SHP77 (cell line): ENCODE data around the gene EIF2AK3.
A peak's percentile ranks its signal among the peaks of the same experiment; 100 is the strongest.
"Not testable (repeated sequence)": the region's sequence is repeated elsewhere in the genome, so short reads cannot be mapped to it uniquely, and the experiment has no call there.

ENCODE experiments used
- DNase-seq, 2 experiments: peaks; one replicate each; lab custom pipeline; 2025; lab: John Stamatoyannopoulos, UW

EIF2AK3 gene

GRCh38 chr2:88636026-88636425 is 8.8 kb upstream of the EIF2AK3 start:
- DNase-seq = no peak

GRCh38 chr2:88632569-88632968 is 5.3 kb upstream of the EIF2AK3 start:
- no peak for DNase-seq

DNA sequence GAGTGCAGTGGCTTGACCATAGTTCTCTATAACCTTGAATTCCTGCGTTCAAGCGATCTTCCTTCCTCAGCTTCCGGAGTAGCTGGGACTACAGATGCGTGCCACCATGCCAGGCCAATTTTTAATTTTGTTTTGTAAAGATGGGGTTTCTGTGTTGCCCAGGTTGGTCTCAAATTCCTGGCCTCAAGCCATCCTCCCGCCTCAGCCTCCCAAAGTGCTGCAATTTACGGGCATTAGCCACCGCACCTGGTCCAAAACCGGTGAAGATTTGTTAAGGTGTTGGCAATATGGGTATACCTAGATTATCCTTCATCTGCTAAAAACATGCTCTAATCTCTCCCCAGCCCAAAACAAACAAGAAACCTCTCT is 1.3 kb upstream of the EIF2AK3 start:
- no peak for DNase-seq

GRCh38 chr2:88627856-88628570 is 749 bp upstream of the EIF2AK3 start:
- DNase-seq = peak; percentile 63 to 68

DNA sequence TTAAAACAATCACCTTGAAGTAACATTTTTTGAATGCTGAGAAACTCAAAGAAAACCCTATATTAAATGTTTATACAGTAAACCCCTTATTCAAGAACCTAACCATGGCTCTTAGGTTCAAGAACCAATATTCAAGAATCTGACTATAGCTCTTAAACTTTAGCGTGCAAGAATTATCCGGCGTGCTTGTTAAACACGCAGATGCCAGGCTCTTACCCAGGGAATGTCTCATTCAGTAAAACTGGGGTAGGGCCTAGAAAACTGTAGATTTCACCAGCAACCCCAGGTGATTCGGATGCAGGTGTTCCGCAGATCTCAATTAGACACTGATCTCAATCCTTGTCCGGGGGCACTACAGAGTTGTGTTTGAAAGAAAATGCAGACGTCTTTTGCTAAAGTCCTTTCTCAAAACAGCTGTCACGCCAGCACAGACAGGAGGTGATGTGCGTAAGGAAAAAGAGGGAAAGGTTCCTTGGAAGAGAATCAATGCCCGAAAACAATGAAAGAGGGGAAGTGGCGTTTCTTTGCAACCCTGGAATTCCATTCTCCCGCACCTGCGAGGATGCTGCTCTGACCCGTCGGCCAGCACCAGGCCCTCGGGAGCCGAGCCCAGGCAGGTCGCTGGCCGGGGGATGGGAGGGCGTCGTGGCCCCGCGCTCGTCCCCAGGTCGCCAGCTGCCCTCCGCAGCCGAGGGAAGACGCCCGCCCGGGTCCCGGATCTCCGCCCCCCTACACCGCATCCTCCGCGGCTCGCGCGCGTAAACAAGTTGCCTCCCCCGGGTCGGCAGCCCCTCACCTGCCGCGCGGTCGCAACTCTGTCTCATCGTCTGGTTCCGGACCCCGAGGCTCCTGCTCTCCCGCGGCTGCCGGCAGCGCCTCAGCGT is 851 bp downstream of the EIF2AK3 start:
- DNase-seq = no peak

DNA sequence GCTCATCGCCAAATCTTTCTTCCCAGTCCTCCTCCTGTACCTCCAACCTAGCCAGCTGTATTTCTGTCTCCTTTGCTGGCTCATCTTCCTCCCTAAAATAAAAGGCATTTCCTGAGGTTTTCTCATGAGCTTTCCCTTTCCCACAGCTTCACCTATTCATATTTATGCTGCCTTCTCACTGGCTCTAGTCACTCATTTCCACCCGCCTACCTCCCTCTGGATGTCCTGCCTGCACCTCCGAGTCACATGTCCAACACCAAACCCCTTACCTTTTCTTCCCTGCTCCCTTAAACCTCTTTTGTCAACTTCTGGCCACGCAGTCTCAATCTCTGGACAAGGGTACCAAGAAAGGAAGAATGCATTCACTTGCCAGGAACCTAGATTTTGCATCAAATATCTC is 2.8 kb downstream of the EIF2AK3 start:
- no peak for DNase-seq

DNA sequence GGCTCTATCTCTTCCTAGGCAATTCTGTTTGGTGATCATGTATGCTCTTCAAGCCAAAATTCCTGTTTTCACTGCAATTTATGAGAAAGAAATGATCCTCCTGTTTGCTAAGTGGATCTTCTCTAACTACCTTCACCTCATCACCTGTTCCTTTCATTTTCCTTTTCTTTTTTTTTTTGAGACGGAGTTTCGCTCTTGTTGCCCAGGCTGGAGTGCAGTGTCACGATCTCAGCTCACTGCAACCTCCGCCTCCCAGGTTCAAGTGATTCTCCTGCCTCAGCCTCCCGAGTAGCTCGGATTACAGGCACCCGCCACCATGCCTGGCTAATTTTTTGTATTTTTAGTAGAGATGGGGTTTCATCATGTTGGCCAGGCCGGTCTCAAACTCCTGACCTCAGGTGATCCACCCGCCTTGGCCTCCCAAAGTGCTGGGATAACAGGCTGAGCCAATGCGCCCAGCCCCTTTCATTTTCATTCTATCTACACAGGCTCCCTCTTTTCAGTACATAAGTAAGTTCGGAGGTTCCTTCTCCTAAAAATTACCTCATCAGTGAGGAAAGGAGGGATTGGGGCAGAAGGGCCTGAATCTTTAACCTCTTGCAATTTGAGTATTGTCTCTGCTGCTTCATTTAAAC is 3.3 kb downstream of the EIF2AK3 start:
- not testable (repeated sequence) for DNase-seq

DNA sequence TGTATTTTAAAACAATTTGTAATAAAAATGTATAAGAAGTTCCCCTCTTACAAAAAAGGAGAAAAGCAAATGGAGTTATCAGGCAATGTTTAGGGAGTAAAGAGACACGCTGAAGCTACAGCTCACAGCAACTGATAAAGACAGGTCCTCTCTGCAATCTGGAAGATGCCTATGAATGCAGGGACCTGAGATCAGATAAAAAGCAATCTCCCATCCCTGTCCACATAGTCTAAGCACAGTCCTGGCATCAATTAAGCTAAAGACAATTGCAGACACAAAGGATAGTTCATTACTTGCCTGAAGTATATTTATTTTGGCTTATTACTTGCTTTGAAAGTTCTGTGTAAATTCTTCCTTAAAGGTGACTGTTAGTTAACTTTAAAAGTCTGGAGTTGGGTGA is 5.0 kb downstream of the EIF2AK3 start:
- no peak for DNase-seq

- no peak for DNase-seq
Observed at GRCh38 chr2:88621432-88621831, 5.8 kb downstream of the EIF2AK3 start.

GRCh38 chr2:88620015-88620414 is 7.2 kb downstream of the EIF2AK3 start:
- DNase-seq = no peak

DNA sequence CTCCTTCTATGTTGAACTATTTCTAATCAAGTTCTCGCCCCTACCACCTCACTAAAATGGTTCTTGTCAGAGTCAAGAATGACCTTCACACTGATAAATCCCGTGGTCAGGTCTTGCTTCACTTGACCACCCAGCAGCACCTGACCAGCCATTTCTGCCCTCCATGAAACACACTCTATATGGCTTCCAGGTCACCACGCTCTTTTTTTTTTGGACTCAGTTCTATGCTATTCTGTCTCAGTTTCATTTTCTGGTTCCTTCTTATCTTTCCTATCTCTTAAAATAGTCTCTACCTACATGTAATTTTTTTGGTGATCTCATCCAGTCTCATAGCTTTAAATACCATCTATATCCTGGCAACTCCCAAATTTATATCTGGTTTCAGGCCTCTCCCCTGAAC is 11.4 kb downstream of the EIF2AK3 start:
- no peak for DNase-seq

DNA sequence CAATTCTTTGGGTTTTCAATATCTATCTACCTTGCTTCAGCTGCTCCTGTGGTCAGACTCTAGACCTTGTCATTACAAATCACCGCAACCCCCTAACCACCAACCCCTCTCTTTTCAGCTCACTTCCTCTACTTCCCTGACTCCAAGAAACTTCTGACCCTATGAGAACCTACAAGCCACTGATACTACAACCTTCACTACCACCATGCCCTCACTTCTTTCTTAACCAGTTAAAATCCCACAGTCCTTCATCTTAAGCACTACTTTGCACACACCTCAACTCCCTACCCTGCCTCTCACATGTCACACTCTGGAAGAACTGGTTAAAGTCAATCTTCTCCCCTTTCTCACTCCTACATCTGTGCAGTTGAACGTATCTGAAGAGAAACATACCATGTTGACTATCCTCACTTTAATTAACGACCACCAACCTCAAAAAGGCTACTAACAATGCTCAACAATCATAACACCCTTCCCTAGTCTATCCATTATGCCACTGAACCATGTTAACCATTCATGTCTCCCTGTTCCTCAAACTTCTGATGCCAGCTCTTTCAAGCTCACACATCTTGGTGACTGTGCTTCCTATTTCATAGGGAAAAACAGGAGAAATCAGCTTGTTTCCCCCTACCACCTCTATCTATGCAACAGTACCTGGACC is 12.6 kb downstream of the EIF2AK3 start:
- DNase-seq = no peak

- no peak for DNase-seq
Observed at GRCh38 chr2:88613921-88614320, 13.3 kb downstream of the EIF2AK3 start.

GRCh38 chr2:88608184-88608583 is 19.1 kb downstream of the EIF2AK3 start:
- no peak for DNase-seq

GRCh38 chr2:88607416-88607815 is 19.8 kb downstream of the EIF2AK3 start:
- no peak for DNase-seq

DNA sequence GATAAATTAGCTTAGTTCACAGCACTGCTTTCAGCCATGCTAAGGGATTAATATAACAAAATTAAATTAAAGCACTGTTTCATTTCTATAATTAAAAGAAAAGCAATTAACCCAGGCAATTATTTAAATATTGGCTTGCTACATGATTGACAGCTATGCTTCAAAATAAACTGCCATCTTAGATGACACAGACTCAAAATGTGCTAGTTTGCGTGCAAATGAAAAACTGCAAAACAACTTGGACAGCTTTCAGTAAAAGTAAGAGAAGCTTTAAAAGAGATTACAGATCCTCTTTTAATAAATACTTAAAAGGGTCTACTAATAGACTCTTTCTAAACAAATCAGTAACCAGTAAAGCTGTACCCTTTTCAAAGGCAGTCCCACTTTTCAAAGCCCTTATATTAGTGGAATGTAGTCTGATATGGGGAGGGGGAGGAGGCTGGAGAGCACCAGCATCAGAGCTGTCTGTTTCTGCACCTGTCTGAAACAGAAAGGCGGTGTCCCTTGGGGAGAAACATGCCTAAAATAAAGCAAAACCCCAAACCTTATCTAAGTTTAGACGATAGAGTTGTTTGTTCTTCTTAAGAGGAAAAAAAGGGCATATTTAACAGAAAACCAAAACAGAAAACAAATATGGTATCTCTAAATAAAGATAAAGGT is 20.8 kb downstream of the EIF2AK3 start:
- no peak for DNase-seq

DNA sequence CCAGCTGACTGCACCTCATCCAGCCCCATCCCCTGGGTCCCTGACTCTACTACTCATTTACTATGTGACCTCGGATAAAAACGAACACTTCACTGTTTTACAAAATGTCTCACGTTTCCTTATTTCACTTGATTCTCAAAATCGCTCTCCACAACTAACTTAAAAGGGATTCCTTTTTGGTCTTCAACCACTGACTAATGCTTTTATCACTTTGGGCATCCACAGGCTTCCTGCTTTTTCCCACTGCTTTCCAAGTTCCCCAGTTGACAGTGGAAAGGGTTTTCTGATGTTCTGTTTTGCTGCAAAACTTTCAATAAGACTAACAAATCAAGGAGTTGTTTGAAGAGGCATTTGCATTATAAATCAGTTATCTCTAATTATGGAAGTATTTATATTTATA is 24.1 kb downstream of the EIF2AK3 start:
- DNase-seq = no peak

GRCh38 chr2:88602022-88602421 is 25.2 kb downstream of the EIF2AK3 start:
- no peak for DNase-seq

GRCh38 chr2:88601286-88601685 is 26.0 kb downstream of the EIF2AK3 start:
- DNase-seq = no peak

- peak; percentile 84 to 85 for DNase-seq
Observed at GRCh38 chr2:88600038-88600465, 27.2 kb downstream of the EIF2AK3 start.

DNA sequence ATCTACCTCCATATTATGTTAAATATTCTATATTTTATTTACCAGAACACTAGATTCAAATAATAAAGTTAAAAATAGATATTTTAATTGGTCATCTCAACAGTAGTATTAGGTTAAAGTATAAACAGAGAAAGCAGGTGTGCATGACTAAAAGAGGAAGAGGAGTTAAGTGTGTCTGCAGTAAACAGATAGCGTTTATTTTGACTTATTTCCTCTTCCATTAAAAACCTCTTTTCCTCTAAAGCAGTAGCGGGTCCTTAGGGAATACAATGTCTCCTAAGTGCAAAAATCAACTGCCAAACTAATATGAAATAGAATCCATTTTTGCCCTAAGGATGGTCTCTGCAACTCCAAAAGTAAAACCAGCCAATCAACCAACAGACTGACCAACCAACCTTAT is 27.7 kb downstream of the EIF2AK3 start:
- no peak for DNase-seq

DNA sequence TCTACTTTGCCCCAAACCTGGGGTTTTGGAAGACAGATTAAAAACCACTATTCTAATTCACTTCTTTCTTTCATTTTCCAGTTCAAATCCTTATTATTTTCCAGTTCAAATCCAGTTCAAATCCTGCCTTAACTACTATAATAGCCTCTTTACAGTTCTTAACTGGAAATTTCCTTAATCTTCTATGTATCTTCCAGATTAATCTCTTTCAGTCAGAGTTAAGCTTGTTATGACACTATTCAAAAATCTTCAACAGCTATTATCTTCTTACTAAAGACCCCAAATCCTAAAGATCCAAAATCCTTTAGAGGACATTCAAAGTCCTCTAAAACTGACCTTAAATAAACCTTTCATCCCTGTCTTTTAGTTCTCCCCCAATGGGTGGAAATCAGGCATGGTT is 30.1 kb downstream of the EIF2AK3 start:
- DNase-seq = no peak
